Brain microvascular endothelial cell (primary cell): ENCODE measurements around the gene KLHDC9.

ENCODE experiments used
- DNase-seq: peaks from one replicate; pipeline ENCODE4 v3.0.0-alpha.2; 2020
- H3K27ac ChIP-seq: fragments of 250-450 bp; sonication (Bioruptor Pico); 2 replicates; pipeline ENCODE4 v1.5.1; 2020; ENCODE audit warnings: mild to moderate bottlenecking, moderate library complexity
- H3K27me3 ChIP-seq: fragments of 250-450 bp; sonication (Bioruptor Pico); replicated peaks from 2 replicates; pipeline ENCODE4 v1.5.1; 2020; ENCODE audit warnings: mild to moderate bottlenecking
- H3K36me3 ChIP-seq: fragments of 250-450 bp; sonication (Bioruptor Pico); replicated peaks from 2 replicates; pipeline ENCODE4 v1.5.1; 2020; ENCODE audit warnings: mild to moderate bottlenecking
- H3K4me3 ChIP-seq: 2 replicates; pipeline ENCODE4 v1.5.1; 2011; ENCODE audit warnings: low read depth, mild to moderate bottlenecking, control low read depth, low read length, moderate library complexity
- in situ Hi-C: cut with HindIII; loops from 2 replicates; pipeline ENCODE4 v1.10.0; 2017; ENCODE audit warnings: low sequenced_read_pairs, low pct_ligation_motif_present
- TF ChIP-seq, protein P1 (sequence below): IDR thresholded peaks from 2 replicates; pipeline ENCODE4 v1.5.1; 2011; ENCODE audit warnings: low read depth, mild to moderate bottlenecking, moderate library complexity, low read length, control low read depth, inconsistent platforms; ENCODE audit errors: missing control alignments

Gene KLHDC9

DNA sequence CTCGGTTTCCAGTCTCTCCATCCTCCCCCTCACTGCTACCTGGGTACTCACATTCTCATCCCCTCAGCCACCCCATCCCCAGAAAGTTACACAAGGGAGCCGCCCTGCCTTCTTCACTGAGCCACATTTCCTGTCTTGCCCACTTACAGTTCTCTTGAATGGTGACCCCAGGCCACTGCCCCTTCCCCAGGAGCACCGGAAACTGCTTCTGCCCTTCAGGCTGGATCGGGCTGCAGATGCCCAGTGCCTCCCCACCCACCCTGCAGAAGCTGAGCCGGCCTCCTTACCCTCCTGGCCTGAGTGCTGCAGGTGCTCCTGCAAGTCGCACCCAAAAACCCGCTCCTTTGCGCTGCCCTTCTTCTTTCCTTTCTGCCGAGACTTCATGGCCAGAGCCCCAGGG, 28.9 kb upstream of the KLHDC9 start:
- TF ChIP-seq, protein P1, sequence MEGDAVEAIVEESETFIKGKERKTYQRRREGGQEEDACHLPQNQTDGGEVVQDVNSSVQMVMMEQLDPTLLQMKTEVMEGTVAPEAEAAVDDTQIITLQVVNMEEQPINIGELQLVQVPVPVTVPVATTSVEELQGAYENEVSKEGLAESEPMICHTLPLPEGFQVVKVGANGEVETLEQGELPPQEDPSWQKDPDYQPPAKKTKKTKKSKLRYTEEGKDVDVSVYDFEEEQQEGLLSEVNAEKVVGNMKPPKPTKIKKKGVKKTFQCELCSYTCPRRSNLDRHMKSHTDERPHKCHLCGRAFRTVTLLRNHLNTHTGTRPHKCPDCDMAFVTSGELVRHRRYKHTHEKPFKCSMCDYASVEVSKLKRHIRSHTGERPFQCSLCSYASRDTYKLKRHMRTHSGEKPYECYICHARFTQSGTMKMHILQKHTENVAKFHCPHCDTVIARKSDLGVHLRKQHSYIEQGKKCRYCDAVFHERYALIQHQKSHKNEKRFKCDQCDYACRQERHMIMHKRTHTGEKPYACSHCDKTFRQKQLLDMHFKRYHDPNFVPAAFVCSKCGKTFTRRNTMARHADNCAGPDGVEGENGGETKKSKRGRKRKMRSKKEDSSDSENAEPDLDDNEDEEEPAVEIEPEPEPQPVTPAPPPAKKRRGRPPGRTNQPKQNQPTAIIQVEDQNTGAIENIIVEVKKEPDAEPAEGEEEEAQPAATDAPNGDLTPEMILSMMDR: no peak
- no peak for DNase-seq
- Histone ChIP-seq H3K36me3 (no peaks in the 10 kb centered on the region), H3K27me3 (no peaks in the 10 kb centered on the region), H3K27ac (no peak overlapping the region), H3K4me3 (no peak overlapping the region)
- in situ Hi-C loops: no loop called here

DNA sequence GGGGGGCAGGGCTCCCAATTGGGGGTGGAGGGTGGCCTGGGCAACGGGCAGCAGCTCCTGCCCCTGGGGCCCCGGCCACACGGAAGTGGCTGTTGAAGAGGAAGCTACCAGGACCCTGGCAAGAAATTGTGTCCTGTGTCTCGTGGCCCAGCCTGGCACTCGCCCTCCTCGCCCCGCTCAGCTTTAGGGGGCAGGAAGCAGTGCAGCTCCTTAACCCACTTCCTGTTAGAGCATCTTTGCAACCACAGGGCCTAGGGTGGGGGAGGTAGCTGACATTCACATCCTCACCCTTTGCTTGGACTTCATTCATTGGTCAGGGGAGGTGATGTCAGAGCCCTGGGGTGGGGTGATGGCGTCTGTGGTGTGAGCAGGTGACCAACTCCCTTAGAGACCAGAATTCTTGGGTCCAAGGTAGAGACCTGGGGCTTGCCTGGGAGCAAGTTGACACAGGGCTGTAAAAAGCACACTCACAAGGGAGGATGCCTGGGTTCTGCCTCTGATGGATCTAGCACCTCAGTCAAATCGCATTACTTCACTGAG, 28.4 kb upstream of the KLHDC9 start, which contains the start of gene ARHGAP30:
Gene ARHGAP30, minus strand, starts transcription at position 161 of the 540 bp plus-strand sequence. CDS start 267 bp downstream, outside the sequence.
- DNase-seq: no peak
- H3K36me3 ChIP-seq: no peaks in the 10 kb centered on the region
- no peak within 1 kb of the TSS for H3K27ac ChIP-seq
- no peaks in the 10 kb centered on the region for H3K27me3 ChIP-seq
- H3K4me3 ChIP-seq: no peak within 1 kb of the TSS
- TF ChIP-seq, protein P1: no peak
- in situ Hi-C loops: no loop called here

DNA sequence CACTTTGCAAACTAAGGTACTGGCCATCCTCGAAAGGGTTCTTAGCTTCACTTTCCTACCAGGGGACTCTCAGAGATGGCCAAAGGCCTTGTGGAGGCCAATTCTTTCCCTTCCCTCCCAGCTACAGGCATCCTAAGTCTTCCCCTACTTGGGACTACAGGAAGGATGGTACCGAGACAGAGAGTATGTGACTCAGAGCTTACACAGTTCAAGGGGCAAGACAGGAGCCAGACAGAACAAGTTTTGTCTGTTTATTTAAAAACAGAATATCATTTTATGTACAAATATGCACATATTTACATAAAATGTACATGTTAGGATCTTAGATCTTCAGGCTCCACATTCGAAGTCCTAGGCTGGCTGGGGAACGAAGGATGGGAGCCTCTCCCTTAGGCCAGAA, 27.4 kb upstream of the KLHDC9 start:
- DNase-seq: no peak
- Histone ChIP-seq H3K27me3 (no peaks in the 10 kb centered on the region), H3K36me3 (no peaks in the 10 kb centered on the region), H3K4me3 (no peak overlapping the region), H3K27ac (no peak overlapping the region)
- in situ Hi-C loops: no loop called here
- TF ChIP-seq, protein P1: no peak

DNA sequence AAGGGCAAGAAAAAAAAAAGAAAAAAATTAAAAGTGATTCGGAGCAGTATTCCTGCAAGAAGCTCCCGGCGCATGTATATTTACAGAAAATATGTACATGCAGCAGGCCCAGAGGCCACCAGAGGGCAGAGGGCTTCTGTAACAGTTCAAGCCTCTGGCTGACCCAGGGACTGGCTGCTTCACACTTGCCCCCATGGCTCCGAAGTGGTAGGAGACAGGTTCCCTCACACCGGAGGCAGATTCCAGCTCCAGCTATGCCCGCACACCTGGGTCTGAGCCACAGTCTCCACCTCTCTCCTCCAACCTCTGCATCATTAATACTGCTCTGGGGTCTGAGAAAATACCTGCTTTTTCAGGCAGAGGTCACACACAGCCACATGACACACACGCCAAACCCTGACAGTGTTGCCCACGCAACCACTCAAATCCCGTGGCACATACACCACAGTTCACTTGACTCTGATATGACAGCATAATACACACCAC, 26.2 kb upstream of the KLHDC9 start:
- H3K27me3 ChIP-seq: no peaks in the 10 kb centered on the region
- H3K27ac ChIP-seq: no peak overlapping the region
- TF ChIP-seq, protein P1: peak; percentile 75
- H3K4me3 ChIP-seq: no peak overlapping the region
- H3K36me3 ChIP-seq: no peaks in the 10 kb centered on the region
- peak; percentile 32 for DNase-seq
- in situ Hi-C loops: no loop called here

DNA sequence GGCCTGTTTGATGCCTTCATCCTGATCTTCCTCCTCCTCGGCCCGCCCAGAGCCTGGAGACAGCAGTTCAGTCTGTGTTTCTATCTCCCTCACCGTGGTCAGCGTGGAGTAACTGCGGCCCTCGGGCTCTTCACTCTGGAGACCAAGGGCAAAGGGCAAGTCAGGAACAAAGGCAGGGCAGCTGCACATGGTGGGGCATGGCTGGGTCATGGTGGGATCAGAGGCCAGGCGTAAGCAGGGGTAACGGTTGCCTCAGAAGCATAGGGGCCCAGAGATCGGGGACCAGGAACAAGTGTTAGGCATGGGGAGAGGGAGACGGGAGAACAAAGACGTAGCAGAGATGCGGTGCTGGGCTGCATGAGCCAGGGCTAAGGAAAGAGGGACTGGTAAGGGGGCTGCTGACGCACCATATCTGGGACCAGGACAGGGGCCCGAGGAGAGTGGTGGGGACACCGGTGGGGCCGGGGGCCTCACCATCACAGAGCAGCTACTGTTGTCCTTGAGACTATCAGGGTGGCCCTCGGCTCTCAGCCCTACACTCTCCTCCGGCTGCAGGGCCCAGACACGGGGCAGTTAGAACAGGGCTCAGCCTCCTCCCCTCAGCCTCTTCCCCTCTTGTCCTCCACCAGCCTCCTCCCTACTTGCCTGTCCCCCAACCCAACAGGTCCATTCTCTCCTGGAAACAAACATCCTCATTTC, 25.3 kb upstream of the KLHDC9 start:
- H3K27ac ChIP-seq: no peak overlapping the region
- no peak for DNase-seq
- in situ Hi-C loops: no loop called here
- TF ChIP-seq, protein P1: no peak
- H3K36me3 ChIP-seq: no peaks in the 10 kb centered on the region
- H3K27me3 ChIP-seq: no peaks in the 10 kb centered on the region
- no peak overlapping the region for H3K4me3 ChIP-seq
